ENCODE results near the gene RTN4RL1.
A peak's percentile ranks its signal among the peaks of the same experiment; 100 is the strongest.

The RTN4RL1 gene

GRCh38 chr17:2025220-2025621 is at the start of gene RTN4RL1:
Gene RTN4RL1 (minus strand): TSS chr17:2025334. CDS start chr17:2024865, 469 bp downstream.
- Histone ChIP-seq H3K27ac (ENCODE audit: low read depth, low read length) (no peak within 1 kb of the TSS), H3K27me3 (ENCODE audit: control insufficient read depth, insufficient read depth, low read length) (peaks cover 94% of the 10 kb centered on the region)

GRCh38 chr17:2074919-2075318 is 49.8 kb upstream of the RTN4RL1 start:
- peaks cover 19% of the 10 kb centered on the region for H3K36me3 ChIP-seq (ENCODE audit: control insufficient read depth, insufficient read depth, low read length)
- H3K27me3 ChIP-seq (ENCODE audit: control insufficient read depth, insufficient read depth, low read length), result no peaks in the 10 kb centered on the region
- no peak overlapping the region for H3K4me3 ChIP-seq (ENCODE audit: low read depth, low read length)
- no peak overlapping the region for H3K9ac ChIP-seq (ENCODE audit: low read length)
- peaks cover 15% of the 10 kb centered on the region; the same call in 1 of the 2 replicates for H3K4me1 ChIP-seq (ENCODE audit: control insufficient read depth, insufficient read depth, low read length)
- no peak overlapping the region for H3K27ac ChIP-seq (ENCODE audit: low read depth, low read length)
- H3K9me3 ChIP-seq (ENCODE audit: control insufficient read depth, insufficient read depth, low read depth, low read length), result no peaks in the 10 kb centered on the region

More at GRCh38 chr17:2025220-2025621, at the start of gene RTN4RL1:
- H3K36me3 ChIP-seq (ENCODE audit: control insufficient read depth, insufficient read depth, low read length), result no peaks in the 10 kb centered on the region
- peak within 1 kb of the TSS; percentile 58 for H3K4me3 ChIP-seq (ENCODE audit: low read depth, low read length)
- H3K4me1 ChIP-seq (ENCODE audit: control insufficient read depth, insufficient read depth, low read length), result peaks cover 8% of the 10 kb centered on the region; the same call in 1 of the 2 replicates
- no peaks in the 10 kb centered on the region for H3K9me3 ChIP-seq (ENCODE audit: control insufficient read depth, insufficient read depth, low read depth, low read length)
- H3K9ac ChIP-seq (ENCODE audit: low read length), result no peak within 1 kb of the TSS

DNA sequence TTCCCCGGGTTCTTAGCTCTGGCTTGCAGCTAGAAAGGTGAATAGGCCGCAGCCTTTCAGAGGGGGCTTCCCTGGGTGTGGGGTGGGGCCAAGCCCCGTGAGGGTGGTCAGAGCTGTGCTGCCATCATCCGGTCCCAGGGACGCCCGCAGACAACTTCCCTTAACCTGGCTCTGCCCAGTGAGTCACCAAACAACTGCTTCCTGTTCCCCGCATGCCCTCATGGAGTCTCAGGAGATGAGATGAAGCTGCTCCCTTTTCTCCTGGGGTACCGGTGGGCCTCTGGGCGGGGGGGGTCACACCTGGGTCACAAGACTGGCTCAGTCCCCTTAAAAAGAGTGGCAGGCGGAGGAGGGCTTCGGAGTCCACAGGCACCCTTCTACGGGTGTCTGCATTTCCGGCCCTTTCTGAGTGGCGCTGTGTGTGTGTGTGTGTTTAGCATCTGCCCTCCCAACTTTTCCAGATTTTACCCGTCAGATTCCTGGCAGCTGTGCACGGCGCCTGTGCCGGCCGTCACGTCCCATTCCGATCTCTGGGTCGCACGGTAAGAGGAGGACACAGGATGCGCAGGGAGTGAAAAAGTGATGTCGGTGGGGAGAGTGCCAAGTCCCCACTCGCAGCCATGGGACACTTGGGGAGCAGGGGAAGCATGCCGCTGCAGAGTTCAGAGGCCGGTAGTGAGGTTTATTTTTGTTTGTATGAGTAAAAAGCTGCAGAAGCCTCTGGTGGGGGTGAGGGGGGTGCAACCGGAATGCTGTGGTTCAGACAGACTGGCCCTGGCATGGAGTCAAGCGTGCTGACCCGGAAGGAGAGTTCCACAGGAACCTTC is 46.5 kb upstream of the RTN4RL1 start:
- Histone ChIP-seq H3K9ac (ENCODE audit: low read length) (no peak overlapping the region), H3K9me3 (ENCODE audit: control insufficient read depth, insufficient read depth, low read depth, low read length) (no peaks in the 10 kb centered on the region), H3K36me3 (ENCODE audit: control insufficient read depth, insufficient read depth, low read length) (peaks cover 5% of the 10 kb centered on the region; the same call in 1 of the 2 replicates), H3K27ac (ENCODE audit: low read depth, low read length) (no peak overlapping the region), H3K4me1 (ENCODE audit: control insufficient read depth, insufficient read depth, low read length) (peaks cover 36% of the 10 kb centered on the region; the same call in 1 of the 2 replicates), H3K27me3 (ENCODE audit: control insufficient read depth, insufficient read depth, low read length) (no peaks in the 10 kb centered on the region), H3K4me3 (ENCODE audit: low read depth, low read length) (no peak overlapping the region)

DNA sequence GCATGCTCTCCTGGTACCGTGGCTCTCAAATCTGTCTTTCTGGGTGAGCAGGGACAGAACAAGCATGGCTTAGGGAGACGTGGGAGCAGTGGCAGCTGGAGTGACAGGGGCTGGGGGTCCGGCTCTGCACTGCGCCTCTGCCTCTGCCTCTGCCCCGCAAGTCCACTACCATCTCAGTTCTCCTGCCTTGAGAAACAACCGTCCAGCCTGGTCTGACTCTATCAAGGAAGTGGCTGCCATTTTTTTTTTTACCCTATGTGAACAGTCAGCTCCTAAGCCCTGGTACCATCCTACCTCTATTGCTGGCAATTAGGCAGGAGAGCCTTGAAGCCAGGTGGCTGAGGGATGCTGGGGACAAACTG is 45.9 kb upstream of the RTN4RL1 start:
- Histone ChIP-seq H3K9me3 (ENCODE audit: control insufficient read depth, insufficient read depth, low read depth, low read length) (no peaks in the 10 kb centered on the region), H3K4me3 (ENCODE audit: low read depth, low read length) (no peak overlapping the region), H3K4me1 (ENCODE audit: control insufficient read depth, insufficient read depth, low read length) (peaks cover 33% of the 10 kb centered on the region; the same call in 1 of the 2 replicates), H3K36me3 (ENCODE audit: control insufficient read depth, insufficient read depth, low read length) (peaks cover 8% of the 10 kb centered on the region), H3K27ac (ENCODE audit: low read depth, low read length) (no peak overlapping the region), H3K9ac (ENCODE audit: low read length) (no peak overlapping the region), H3K27me3 (ENCODE audit: control insufficient read depth, insufficient read depth, low read length) (no peaks in the 10 kb centered on the region)

GRCh38 chr17:2070241-2071023 is 45.3 kb upstream of the RTN4RL1 start:
- no peak overlapping the region for H3K27ac ChIP-seq (ENCODE audit: low read depth, low read length)
- peaks cover 10% of the 10 kb centered on the region for H3K36me3 ChIP-seq (ENCODE audit: control insufficient read depth, insufficient read depth, low read length)
- H3K9me3 ChIP-seq (ENCODE audit: control insufficient read depth, insufficient read depth, low read depth, low read length), result no peaks in the 10 kb centered on the region
- H3K4me3 ChIP-seq (ENCODE audit: low read depth, low read length), result no peak overlapping the region
- peaks cover 28% of the 10 kb centered on the region; the same call in 1 of the 2 replicates for H3K4me1 ChIP-seq (ENCODE audit: control insufficient read depth, insufficient read depth, low read length)
- H3K27me3 ChIP-seq (ENCODE audit: control insufficient read depth, insufficient read depth, low read length), result no peaks in the 10 kb centered on the region
- no peak overlapping the region for H3K9ac ChIP-seq (ENCODE audit: low read length)

- H3K9ac ChIP-seq (ENCODE audit: low read length), result no peak overlapping the region
- no peak overlapping the region for H3K27ac ChIP-seq (ENCODE audit: low read depth, low read length)
- H3K36me3 ChIP-seq (ENCODE audit: control insufficient read depth, insufficient read depth, low read length), result peaks cover 18% of the 10 kb centered on the region
- peaks cover 39% of the 10 kb centered on the region; the same call in 1 of the 2 replicates for H3K4me1 ChIP-seq (ENCODE audit: control insufficient read depth, insufficient read depth, low read length)
- no peaks in the 10 kb centered on the region for H3K9me3 ChIP-seq (ENCODE audit: control insufficient read depth, insufficient read depth, low read depth, low read length)
- no peaks in the 10 kb centered on the region for H3K27me3 ChIP-seq (ENCODE audit: control insufficient read depth, insufficient read depth, low read length)
- H3K4me3 ChIP-seq (ENCODE audit: low read depth, low read length), result no peak overlapping the region
These were observed 43.5 kb upstream of the RTN4RL1 start for GRCh38 chr17:2068519-2069051.

DNA sequence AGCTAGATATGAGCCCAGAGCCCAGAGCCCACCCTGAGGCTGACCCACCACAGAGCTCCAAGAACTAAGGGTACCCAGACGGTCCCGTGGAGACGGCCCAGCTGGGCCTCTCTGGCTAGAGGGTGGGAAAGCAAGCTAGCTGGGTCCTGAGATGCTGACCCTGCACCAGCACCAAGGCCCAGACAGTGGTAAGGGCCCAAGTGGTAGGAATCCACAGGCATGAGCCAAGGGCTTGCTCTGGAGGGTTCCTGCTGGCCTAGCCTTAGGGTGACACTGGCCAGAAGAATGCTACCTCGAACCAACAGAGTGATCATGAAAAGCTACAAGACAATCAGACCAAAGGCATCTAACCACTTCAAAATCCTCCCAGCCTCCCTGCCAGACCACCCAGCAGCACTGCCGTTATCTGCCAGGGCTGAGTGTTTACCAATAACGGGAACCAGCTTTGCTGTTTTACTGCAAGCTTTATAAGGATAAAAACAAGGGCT is 42.9 kb upstream of the RTN4RL1 start:
- Histone ChIP-seq H3K4me1 (ENCODE audit: control insufficient read depth, insufficient read depth, low read length) (peaks cover 44% of the 10 kb centered on the region; the same call in 1 of the 2 replicates), H3K36me3 (ENCODE audit: control insufficient read depth, insufficient read depth, low read length) (peaks cover 20% of the 10 kb centered on the region), H3K9ac (ENCODE audit: low read length) (no peak overlapping the region), H3K27me3 (ENCODE audit: control insufficient read depth, insufficient read depth, low read length) (no peaks in the 10 kb centered on the region), H3K9me3 (ENCODE audit: control insufficient read depth, insufficient read depth, low read depth, low read length) (no peaks in the 10 kb centered on the region), H3K4me3 (ENCODE audit: low read depth, low read length) (no peak overlapping the region), H3K27ac (ENCODE audit: low read depth, low read length) (no peak overlapping the region)

DNA sequence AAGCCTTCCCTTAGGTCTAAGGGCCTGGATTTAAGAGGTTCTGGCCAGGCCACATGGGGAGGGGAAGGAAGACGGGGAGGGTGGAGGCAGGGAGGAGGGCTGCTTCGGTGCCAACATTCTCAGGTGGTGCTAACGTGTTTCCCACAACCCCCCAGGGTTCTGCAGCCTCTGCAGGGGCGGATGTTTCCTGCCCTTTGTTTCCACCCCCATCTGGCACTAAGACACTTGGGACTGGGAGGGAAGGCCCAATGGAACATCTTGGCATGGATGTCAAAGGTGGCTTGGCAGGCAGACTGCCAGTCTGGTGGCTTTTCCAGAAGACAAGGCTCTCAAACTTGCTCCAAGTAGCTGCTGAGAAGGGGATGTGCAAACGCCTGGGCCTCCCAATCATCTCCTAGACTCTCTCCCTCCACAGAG is 42.5 kb upstream of the RTN4RL1 start:
- Histone ChIP-seq H3K27ac (ENCODE audit: low read depth, low read length) (no peak overlapping the region), H3K36me3 (ENCODE audit: control insufficient read depth, insufficient read depth, low read length) (peaks cover 20% of the 10 kb centered on the region), H3K27me3 (ENCODE audit: control insufficient read depth, insufficient read depth, low read length) (no peaks in the 10 kb centered on the region), H3K4me1 (ENCODE audit: control insufficient read depth, insufficient read depth, low read length) (peaks cover 49% of the 10 kb centered on the region; the same call in 1 of the 2 replicates), H3K4me3 (ENCODE audit: low read depth, low read length) (no peak overlapping the region), H3K9me3 (ENCODE audit: control insufficient read depth, insufficient read depth, low read depth, low read length) (no peaks in the 10 kb centered on the region), H3K9ac (ENCODE audit: low read length) (no peak overlapping the region)

- H3K36me3 ChIP-seq (ENCODE audit: control insufficient read depth, insufficient read depth, low read length), result peaks cover 20% of the 10 kb centered on the region
- H3K27me3 ChIP-seq (ENCODE audit: control insufficient read depth, insufficient read depth, low read length), result no peaks in the 10 kb centered on the region
- no peaks in the 10 kb centered on the region for H3K9me3 ChIP-seq (ENCODE audit: control insufficient read depth, insufficient read depth, low read depth, low read length)
- no peak overlapping the region for H3K4me3 ChIP-seq (ENCODE audit: low read depth, low read length)
- peaks cover 54% of the 10 kb centered on the region; the same call in 1 of the 2 replicates for H3K4me1 ChIP-seq (ENCODE audit: control insufficient read depth, insufficient read depth, low read length)
- H3K9ac ChIP-seq (ENCODE audit: low read length), result no peak overlapping the region
- no peak overlapping the region for H3K27ac ChIP-seq (ENCODE audit: low read depth, low read length)
These were observed 42.0 kb upstream of the RTN4RL1 start for GRCh38 chr17:2067048-2067561.

- no peak overlapping the region for H3K27ac ChIP-seq (ENCODE audit: low read depth, low read length)
- no peak overlapping the region for H3K9ac ChIP-seq (ENCODE audit: low read length)
- no peak overlapping the region for H3K4me3 ChIP-seq (ENCODE audit: low read depth, low read length)
- no peaks in the 10 kb centered on the region for H3K9me3 ChIP-seq (ENCODE audit: control insufficient read depth, insufficient read depth, low read depth, low read length)
- H3K36me3 ChIP-seq (ENCODE audit: control insufficient read depth, insufficient read depth, low read length), result peaks cover 23% of the 10 kb centered on the region
- H3K27me3 ChIP-seq (ENCODE audit: control insufficient read depth, insufficient read depth, low read length), result no peaks in the 10 kb centered on the region
- peaks cover 56% of the 10 kb centered on the region; the same call in 1 of the 2 replicates for H3K4me1 ChIP-seq (ENCODE audit: control insufficient read depth, insufficient read depth, low read length)
These were observed 40.8 kb upstream of the RTN4RL1 start for GRCh38 chr17:2065949-2066400.
